GM21529 (cell line): ENCODE measurements around the gene ARL4A.

ENCODE experiments used
- ATAC-seq: cut with Tn5 transposase; IDR thresholded peaks from one replicate; pipeline ENCODE4 v1.9.1; 2021; ENCODE audit not compliant: unreplicated experiment

The ARL4A gene

DNA sequence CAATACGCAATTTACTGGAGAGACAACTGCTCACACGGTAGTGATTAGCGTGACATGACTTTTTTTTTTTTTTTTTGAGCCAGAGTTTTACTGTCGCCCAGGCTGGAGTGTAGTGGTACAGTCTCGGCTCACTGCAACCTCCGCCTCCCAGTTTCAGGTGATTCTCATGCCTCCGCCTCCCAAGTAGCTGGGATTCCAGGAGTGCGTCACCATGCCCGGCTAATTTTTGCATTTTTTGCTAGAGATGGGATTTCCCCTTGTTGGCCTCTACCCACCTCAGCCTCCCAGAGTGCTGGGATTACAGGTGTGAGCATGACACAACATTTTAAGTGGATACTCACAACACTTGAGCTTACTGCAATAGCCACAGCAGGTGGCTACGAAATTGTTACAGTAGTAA is 11.9 kb downstream of the ARL4A start:
- ATAC-seq, result no peak

DNA sequence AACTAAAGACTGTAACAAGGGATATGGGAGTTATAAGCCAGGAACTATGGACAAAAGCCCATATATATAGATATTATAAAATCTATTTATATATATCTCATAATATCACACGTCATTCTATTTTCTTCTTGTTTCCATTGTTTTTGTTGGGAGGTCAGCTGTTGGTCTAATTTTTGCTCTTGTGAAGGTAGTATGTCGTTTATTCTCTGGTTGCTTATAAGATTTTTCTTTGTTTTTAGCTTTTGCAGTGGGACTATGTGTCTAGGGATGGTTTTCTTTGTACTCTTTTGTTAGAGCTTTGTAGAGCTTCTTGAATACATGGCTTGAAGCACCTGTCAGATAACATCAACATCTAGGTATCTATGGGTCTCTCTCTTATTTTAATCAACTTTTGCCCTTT is 14.0 kb downstream of the ARL4A start:
- ATAC-seq, result no peak

DNA sequence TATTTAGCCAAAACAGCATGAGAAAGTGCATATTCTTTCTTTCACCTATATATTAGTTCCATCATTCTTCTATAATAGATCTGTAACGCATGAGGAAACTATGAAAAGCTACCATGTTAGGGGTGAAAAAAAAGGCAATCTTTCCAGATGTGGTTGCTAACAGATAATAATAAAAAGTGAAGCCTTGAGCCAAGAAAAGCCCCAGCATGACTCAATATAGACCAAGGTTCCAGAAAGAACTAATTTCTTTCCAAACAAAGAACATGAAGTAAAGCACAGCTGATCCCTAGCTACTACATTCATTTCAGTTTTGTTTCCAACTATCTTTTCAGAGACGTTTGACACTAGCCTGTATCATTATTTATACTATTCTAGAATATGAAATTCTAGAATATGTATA is 16.4 kb downstream of the ARL4A start:
- ATAC-seq, result no peak

DNA sequence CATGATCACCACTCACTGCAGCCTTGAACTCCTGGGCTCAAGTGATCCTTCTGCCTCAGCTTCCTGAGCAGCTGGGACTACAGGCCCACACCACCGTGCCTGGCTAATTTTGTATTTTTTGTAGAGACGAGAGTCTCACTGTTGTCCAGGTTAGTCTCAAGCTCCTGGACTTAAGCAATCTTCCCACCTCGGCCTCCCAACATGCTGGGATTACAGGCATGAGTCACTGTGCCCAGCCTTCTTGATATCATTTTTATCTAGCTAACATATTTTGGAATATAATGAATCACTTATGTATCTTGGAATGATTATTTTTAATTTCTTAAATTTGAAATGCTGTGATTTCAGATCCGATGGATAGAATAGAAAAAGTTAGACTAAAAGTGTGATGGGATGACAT is 18.4 kb downstream of the ARL4A start:
- ATAC-seq, result no peak

DNA sequence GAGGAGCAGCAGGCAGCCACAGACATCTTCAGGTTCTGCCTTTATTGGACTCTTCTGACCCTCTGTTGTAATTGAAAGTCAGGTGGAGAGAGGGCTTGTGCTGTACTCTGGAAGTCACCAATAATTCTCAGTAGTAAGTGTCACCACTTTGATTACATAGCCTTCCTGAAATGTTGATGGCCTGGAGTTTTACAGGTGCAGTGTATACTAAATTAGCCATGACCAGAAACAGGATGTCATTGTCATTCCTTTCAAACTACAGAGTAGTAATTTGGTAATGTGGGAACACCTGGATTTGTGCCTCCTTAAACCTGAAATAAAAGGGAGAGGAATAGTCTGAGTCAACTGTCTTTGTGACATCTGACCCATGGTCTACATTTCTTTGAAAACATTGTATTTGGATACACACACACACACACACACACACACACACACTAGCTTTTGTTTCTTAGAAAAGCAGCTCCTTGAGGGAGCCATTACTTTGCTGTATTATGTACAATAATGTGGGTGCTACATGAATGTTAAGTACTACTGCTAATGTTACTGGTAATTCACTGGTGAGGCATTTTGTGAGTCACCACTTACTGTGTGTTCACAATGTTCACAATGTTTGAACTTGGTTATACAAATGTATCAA is 19.6 kb downstream of the ARL4A start:
- ATAC-seq, result no peak

DNA sequence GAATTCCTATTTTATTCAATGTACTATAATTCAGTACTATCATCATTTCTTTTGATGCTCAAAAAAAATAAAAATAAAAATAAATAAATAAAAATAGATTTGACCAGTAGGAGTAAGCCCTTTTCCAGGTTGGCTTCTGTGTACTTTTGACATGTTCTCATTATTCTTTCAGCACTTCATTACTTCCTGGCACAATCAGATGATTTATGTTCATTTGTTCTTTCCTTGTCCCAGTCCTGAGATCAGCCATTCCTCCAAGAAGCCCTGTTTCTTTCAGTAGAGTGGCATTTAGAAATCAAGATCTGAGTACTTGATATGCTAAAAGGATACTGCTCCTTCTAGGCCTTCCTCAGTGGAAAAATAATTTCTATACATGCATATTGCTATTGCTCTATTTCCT is 20.9 kb downstream of the ARL4A start:
- no peak for ATAC-seq

DNA sequence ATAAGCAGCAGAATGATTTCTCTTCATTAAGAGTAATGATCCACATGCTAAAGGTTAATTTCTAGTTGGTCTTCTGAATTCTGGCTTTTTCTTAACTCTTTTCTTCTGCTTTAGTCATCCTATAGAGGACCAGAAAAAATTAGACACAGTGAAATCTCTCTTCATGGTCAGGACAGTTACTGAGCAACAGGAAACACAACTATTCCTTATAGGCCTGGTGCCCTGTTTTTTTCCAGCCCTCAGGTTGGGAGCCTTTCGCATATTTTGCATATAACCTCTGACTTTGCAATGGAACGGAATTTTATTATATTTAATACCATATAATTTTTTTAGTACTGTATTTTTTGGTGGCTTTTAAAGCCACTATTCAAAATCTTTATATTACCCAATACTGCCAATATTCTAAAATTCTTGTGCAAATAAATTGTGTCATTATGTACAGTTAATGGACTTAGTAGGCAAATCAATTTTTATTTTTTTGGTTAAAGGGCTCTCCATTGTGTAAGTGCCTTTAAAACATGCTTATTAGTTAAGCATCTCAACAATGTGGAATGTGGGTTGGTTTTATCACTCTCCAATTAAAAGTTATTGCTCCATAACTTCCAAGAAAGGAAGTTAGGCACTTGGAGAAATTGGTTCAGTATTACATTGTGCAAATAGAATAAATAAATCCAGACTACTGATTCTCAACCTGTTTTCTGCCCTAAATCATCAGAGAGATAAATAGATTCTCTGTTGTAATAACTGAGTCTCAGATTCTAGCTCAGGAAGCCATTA is 22.5 kb downstream of the ARL4A start:
- ATAC-seq, result no peak

DNA sequence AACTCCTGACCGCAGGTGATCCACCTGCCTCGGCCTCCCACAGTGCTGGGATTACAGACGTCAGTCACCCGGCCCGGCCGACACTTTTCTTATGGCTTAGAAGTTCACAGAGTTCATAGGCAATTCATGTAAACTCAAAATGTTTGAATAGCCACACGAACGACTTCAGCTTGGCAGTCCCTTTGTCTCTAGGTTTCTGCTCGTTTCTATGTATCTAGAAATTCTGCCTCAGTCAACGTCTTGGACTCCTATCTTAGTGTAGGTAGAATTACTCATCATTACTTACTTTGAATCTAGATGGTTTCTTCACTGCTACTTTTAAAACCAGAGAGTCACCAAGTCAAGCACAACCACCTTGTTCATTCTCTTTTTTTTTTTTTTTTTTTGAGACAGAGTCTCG is 23.7 kb downstream of the ARL4A start:
- ATAC-seq, result no peak

DNA sequence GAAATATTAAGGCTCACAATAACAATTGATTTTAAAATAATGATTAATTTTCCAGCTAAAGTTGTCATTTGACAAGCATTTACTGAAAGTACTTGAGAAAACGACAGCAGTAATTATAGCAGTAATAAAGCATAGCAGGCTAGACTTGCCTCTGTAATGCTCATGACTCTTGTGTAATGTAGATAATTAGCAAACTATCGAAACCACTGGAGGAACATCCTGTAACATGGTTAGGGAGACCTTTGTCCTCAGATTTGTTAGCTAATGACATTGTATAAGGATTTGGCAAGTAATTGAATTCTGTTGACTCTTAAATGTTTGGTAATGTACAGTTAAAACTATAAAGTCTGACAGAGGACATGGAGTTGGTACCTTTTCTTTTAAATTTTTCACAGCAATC is 24.8 kb downstream of the ARL4A start:
- no peak for ATAC-seq

DNA sequence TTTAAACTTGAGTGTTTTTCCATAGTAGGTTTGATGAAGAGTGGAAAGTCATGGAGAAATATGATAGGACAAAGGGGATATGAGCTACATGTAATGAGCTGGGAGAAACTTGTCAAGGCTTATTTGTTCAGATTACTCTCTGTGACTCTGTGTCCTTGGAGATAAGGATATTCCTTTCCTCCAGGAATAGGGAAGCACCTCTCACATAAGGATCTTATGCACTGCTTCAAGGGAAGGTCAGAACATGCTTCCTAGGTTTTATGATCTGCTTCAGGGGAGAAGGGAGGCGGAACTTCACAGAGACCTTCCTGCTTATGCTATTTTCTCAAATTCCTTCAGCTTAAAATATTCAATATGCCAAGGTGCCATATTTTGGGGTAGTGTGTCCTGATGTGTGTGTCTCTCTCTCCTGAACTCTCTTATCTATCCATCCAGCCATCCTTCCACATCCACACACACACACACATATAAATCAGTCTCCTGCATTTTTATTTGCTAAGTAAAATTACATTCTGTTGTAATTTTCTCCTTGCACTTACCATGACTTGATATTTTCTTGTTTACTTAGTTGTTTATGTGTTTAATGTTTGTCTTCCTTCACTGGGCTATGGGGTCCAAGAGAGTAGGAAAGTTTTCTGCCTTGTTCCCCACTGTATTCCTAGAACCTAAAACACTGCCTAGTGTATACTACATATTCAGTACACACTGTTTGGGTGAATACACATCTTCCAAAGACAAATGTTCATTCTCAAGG is 26.4 kb downstream of the ARL4A start:
- no peak for ATAC-seq

DNA sequence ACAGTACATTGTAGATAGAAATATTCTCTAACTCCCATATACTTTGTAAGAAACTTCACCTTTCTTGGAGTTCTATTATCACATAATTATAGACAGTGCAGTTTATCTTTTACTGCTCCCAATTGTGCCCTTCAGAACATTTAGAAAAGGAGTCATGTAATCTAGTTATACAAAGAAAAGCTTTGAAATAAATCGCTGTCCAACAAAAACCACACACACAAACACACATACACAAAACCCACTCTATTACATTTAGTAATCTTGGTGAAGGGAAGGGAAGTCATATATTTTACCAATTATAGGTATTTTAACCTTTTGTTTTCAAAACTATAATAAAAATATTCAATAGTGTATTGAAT is 26.9 kb downstream of the ARL4A start:
- ATAC-seq, result no peak

DNA sequence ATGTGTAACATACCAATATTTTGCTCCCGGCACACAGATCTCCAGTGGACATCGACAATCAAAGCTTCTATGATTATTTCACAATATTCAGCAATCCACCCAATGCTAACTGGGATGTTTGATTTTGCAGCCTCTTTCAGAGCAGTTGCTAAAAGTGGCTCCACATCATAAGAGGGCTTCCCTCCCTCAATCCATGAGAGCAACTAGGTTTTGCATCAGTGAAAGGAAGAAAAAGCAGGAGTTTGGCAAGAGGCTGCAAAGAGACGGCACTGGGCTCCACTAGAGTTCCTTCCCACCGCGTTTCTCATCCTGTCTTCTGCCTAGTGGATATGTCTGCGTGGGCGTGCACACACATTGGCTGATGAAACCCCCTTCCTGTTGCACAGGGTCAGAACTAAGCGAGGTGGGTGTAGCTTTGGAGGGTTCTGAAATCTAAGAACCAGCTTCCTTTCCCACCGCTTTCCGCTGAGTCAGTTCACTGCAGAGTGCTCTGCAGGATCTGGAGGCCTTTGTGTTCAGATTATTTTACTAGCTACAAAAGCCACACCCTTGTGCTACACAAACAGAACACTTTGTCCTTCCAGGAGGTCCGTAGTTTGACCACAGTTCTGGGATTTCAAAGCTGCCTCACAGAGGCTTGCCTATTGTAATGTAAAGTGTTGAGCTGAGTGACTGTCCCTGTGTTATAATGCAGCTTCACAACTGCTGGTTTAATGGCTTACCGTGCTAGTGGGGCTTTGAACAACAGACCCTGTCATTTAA is 28.1 kb downstream of the ARL4A start:
- no peak for ATAC-seq

DNA sequence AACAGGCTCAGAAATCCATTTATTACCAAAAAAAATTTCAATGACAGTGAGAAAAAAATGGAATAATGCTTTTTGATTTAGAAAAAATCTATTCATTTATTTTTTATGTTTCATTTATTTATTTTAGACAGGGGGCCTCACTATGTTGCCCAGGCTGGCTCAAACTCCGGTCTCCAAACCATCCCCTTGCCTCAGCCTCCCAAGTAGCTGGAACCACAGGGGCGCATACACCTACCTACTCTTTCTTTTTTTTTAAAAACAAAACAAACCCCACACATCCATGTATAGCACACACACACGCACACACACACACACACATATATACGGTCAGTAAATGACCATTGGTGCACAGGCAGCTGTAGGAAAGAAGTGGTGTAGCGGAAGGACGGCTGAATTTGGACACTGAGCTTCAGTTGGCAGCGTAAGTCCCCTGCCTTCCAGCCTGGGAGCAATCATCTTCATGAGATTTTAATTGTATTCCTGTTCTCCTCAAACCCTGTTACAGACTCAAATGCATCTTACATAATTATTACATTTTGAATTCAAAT is 28.8 kb downstream of the ARL4A start:
- no peak for ATAC-seq

DNA sequence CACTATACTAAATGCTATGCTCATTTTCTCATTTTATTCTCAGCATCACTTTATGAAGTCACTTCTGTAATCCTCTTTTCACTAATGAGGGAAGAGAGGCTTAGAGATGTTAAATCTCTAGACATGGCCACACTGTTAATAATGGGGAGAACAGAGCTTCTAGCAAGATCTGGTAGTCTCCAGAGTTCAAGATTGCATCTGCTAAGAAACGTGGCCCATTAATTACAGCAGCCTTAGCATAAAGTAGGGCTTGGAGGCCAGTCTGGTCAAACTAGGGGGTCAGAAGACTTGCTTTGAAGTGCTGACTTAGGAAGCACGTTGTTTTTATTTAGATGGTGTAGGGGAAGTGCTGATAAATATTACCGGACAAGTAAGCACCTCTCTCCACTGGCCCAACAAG is 29.3 kb downstream of the ARL4A start:
- ATAC-seq, result no peak

DNA sequence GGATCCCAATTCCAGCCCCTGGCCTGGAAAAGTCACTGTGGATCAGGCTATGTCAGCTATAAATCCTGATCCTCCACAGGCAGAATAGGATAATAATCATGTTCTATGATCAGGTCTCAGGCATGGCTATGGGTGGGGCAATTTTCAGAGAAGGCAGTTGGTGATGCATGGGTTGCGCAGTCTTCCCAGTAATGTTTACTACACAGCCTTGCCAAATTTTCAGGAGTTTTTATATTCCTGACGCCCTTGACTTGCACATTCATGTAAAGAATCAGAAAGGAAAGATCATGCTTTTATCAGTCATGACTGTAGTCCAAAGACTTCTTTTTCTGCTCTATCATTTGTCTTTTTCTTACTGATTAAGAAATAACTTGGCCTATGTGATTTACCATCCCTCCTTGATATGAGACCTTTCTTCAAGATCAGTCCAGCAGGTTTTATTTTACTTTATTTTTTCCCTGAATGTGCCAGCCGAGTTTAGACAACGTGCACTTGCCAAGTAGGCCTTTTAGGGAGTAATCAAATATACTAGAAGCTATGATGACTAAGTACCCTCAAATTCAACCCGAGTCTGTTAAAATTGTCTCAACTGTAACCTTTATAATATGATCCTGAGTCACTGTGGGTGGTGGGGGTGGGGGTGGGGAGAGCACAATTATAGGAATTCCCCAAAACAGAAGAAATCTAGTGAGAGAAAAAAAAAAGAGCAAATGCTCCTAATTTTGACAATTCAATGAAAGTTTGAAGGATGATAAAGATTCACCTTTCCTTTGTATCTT is 31.9 kb downstream of the ARL4A start:
- ATAC-seq, result no peak

DNA sequence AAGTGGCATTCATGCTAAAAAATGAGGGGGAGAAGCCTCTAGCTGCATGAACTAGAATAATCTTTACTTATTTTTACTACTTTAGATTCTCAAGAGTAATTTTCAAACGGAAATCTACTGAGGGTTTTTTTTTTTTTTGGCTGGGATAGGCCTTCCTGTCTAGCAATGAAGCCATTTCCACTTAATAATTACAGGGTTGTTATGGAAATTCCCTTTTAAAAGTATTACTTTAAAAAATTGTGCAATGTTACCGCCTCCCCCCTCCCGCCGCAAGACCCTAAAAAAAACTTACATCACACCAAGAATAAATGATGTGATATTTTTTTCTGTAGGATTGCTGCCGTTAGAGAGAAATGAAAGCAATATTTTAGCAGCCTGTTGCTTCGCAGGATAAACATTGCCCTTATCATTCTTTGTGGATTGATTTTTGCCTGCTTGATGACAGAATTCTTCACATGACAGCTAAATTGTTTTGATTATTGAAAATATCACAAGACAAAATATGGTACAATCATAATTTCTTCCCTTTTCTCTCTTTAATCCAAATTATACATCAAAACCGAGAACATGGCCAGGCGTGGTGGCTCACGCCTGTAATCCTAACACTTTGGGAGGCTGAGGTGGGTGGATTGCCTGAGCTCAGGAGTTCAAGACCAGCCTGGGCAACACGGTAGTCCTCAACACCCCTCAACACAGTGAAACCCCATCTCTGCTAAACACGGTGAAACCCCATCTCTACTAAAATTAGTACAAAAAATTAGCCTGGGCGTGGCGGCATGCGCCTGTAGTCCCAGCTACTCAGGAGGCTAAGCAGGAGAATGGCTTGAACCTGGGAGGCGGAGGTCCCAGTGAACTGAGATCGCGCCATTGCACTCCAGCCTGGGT is 32.8 kb downstream of the ARL4A start:
- ATAC-seq, result no peak

DNA sequence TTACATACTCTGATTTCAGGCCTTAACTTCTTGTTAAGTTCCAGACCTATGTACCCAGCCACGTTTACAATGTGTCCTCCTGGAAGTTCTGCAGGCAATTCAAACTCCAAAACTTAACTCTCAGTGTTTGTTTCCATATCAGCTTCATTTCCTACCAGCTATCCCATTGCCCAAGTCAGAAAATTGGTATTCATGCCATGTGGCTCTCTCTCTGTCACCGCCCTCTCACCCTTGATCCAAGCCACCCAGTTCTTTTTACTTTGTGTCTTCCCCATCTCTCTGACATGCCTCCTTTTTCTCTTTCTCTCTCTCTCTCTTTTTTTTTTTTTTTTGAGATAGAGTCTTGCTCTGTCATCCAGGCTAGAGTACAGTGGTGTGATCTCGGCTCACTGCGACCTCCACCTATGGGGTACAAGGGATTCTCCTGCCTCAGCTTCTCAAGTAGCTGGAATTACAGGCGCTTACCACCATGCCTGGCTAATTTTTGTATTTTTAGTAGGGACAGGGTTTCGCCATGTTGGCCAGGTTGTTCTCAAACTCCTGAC is 33.9 kb downstream of the ARL4A start:
- ATAC-seq, result no peak

DNA sequence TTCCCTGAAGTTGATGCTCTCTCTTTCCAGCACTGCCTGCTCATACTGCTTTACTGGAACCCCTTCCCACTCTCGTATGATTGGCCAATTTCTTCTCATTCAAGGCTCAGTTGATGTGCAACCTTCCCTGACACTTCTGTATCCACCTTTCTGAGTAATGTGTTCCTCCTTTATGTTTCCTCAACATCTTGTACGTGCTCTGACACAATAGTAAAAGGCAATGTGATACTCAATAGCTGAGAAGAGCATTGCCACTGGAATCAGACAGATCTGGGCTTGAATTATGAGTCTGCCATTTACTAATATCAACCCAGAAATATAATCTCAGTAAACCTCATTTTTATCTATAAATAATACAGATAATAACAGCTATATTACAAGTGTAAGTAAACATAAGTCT is 34.7 kb downstream of the ARL4A start:
- ATAC-seq, result no peak
